NCI-H2196 treated with DMSO at 0.1 percent for 48 hours (cell line): Measurements from ENCODE around the gene PCDHGA10.
"Not testable (repeated sequence)": the region's sequence is repeated elsewhere in the genome, so short reads cannot be mapped to it uniquely, and the experiment has no call there.

ENCODE experiments used
- DNase-seq: peaks from one replicate; lab custom pipeline; 2025; ENCODE audit not compliant: unreplicated experiment; lab: John Stamatoyannopoulos, UW

PCDHGA10 gene

GRCh38 chr5:141420855-141421488 is 8.2 kb downstream of the PCDHGA10 start, which contains the start of gene PCDHGA11:
PCDHGA11 (plus strand) TSS chr5:141421051; CDS start chr5:141421228, 177 bp downstream.
- DNase-seq: no peak

GRCh38 chr5:141421489-141421855 is 8.7 kb downstream of the PCDHGA10 start:
- no peak for DNase-seq

- DNase-seq: no peak
Observed at GRCh38 chr5:141422742-141423291, 10.0 kb downstream of the PCDHGA10 start.

- no peak for DNase-seq
Observed at GRCh38 chr5:141427783-141428426, 15.1 kb downstream of the PCDHGA10 start.

- DNase-seq: no peak
Observed at GRCh38 chr5:141430332-141431113, 17.7 kb downstream of the PCDHGA10 start, which contains the start of gene PCDHGA12. PCDHGA12 (plus strand) TSS chr5:141430507; CDS start chr5:141430760, 253 bp downstream.

- no peak for DNase-seq
Observed at GRCh38 chr5:141431286-141431685, 18.5 kb downstream of the PCDHGA10 start.

GRCh38 chr5:141432308-141432707 is 19.5 kb downstream of the PCDHGA10 start:
- DNase-seq: not testable (repeated sequence)

- DNase-seq: not testable (repeated sequence)
Observed at GRCh38 chr5:141432726-141433125, 19.9 kb downstream of the PCDHGA10 start.

GRCh38 chr5:141434006-141434405 is 21.2 kb downstream of the PCDHGA10 start:
- no peak for DNase-seq

- no peak for DNase-seq
Observed at GRCh38 chr5:141437221-141437620, 24.4 kb downstream of the PCDHGA10 start.

- DNase-seq: no peak
Observed at GRCh38 chr5:141439411-141440141, 26.8 kb downstream of the PCDHGA10 start.

- no peak for DNase-seq
Observed at GRCh38 chr5:141440341-141440740, 27.6 kb downstream of the PCDHGA10 start.

- DNase-seq: no peak
Observed at GRCh38 chr5:141441571-141442170, 28.9 kb downstream of the PCDHGA10 start.

- DNase-seq: no peak
Observed at GRCh38 chr5:141465351-141465750, 52.6 kb downstream of the PCDHGA10 start.
